Transverse colon (tissue), 4 donors: ENCODE measurements around the gene HSD17B3. TPM values are rescaled to one million over a fixed set of nuclear protein-coding genes. Genes with fewer than 3 reads are reported as not detected.

Source experiments
- DNase-seq: peaks from one replicate; pipeline ENCODE4 v3.0.0-alpha.2; 2019
- H3K27ac ChIP-seq, 4 donors: fragments of 200-600 bp; sonication (generic); 2 replicates each; pipeline ENCODE4 v1.5.1; 2016 to 2018; ENCODE audit warnings: inconsistent platforms in 4 of 4
- H3K27me3 ChIP-seq: fragments of 200-600 bp; sonication (generic); 2 replicates; pipeline ENCODE4 v1.5.1; 2017; ENCODE audit warnings: inconsistent platforms
- H3K36me3 ChIP-seq, 4 donors: fragments of 200-600 bp; sonication (generic); 2 replicates each; pipeline ENCODE4 v1.5.1; 2017 to 2019; ENCODE audit warnings: inconsistent platforms in 4 of 4
- H3K4me1 ChIP-seq, 4 donors: fragments of 200-600 bp; sonication (generic); 2 replicates each; pipeline ENCODE4 v1.5.1; 2017 to 2020; ENCODE audit warnings: inconsistent platforms in 4 of 4
- H3K4me3 ChIP-seq, 4 donors: fragments of 200-600 bp; sonication (generic); 1 replicate in 1 of 4; 2 replicates in 3 of 4; pipeline versions ENCODE4 v1.5.1 to v1.6.1; 2017 to 2019; ENCODE audit warnings: inconsistent platforms in 4 of 4
- H3K9me3 ChIP-seq, 2 donors: fragments of 200-600 bp; sonication (generic); 2 replicates each; pipeline ENCODE4 v1.5.1; 2017 to 2019; ENCODE audit warnings: inconsistent platforms in 2 of 2
- EP300 ChIP-seq: sonication (generic); formaldehyde crosslinking; IDR thresholded peaks from one replicate; pipeline ENCODE4 v1.6.1; 2017; ENCODE audit warnings: antibody characterized with exemption, low read depth
- POLR2A ChIP-seq: fragments of 450-650 bp; IDR thresholded peaks from one replicate; pipeline ENCODE4 v1.6.1; 2016; ENCODE audit warnings: antibody characterized with exemption, mild to moderate bottlenecking, moderate library complexity
- POLR2AphosphoS5 ChIP-seq, 3 donors: sonication (generic); formaldehyde crosslinking; IDR thresholded peaks; one replicate each; pipeline ENCODE4 v1.6.1; 2016; ENCODE audit warnings: antibody characterized with exemption in 3 of 3
- WGBS, 2 donors: methylation state at CpG; one replicate each; pipeline ENCODE4 v1.1.5; 2018; ENCODE audit warnings: low coverage in 1 of 2; 5-methylcytosine and 5-hydroxymethylcytosine counted together
- in situ Hi-C, 4 donors: fragments of 200-750 bp; cut with MboI; loops; one replicate each; pipeline versions ENCODE4 v1.15.0 to v1.15.1; 2017; ENCODE audit warnings: low sequenced_read_pairs in 3 of 4, low pct_ligation_motif_present in 1 of 4, low pct_unique_long_range_greater_than_20kb in 1 of 4
- intact Hi-C: fragments of 100-400 bp; cut with DNase I; formaldehyde crosslinking; loops from one replicate; pipeline ENCODE4 v1.15.1; 2023; ENCODE audit warnings: low total_unique reads
- total RNA-seq, 4 donors: library from RNA; depleted of rRNA; stranded (reverse); fragments of >200 nt; gene quantifications; one replicate each; pipeline ENCODE4 v1.1.0, GENCODE V29; 2016
- TF ChIP-seq, protein P1 (sequence below), 5 experiments: fragments of 200-600 bp in 3 of 5; fragments of 450-650 bp in 2 of 5; sonication (generic) in 3 of 5; IDR thresholded peaks; 1 replicate in 2 of 5; 2 replicates in 3 of 5; pipeline ENCODE4 v1.5.1; 2016 to 2017; ENCODE audit warnings: antibody characterized with exemption in 5 of 5, inconsistent platforms in 3 of 5, mild to moderate bottlenecking in 2 of 5, moderate library complexity in 1 of 5

The HSD17B3 gene
- total RNA-seq, 4 donors from 2014 or later: 6.0 TPM; not detected in 3

DNA sequence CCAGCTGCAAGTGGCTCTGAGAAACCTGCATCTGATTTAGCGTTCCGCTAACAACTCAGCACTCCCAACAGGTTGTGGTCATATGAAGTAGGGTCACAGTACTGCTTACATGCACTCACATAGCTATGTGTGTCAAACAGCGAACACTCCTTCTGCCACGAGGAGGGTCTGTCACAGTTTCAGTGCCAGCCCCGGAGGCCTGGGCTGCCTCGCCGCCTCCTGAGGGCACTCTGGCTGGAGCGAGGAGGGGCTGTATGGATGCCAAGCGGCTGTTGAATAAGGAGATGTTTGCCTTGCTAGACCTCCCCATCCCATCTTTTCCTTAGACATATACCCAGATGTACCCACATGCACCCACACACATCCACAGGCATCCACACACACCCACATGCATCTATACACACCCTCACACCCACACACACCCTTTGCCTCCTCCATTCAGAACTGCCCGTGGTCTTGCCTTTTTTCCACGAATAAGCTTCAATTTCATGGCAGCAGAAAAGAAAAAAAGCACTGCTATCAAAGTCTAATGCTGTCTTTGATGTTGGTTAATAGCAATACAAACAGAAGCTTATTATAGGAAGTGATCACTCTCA lies 95.7 kb downstream of the HSD17B3 start:
- intact Hi-C loops (no loop called here), in situ Hi-C loops (loop anchor here in 2 of 4 donors (25.0 kb wide), 2 partner anchors 144 to 469 kb away; no protein-coding TSS in a partner anchor)
- Histone ChIP-seq H3K4me3 (no peak overlapping the region), H3K9me3 (no peaks in the 10 kb centered on the region), H3K4me1 (no peaks in the 10 kb centered on the region), H3K27ac (no peak overlapping the region), H3K27me3 (no peaks in the 10 kb centered on the region), H3K36me3 (no peaks in the 10 kb centered on the region)
- DNase-seq: no peak
- 17 to 79% methylated on average over 2 to 11 of the region's 11 CpGs for WGBS, 2 donors
- TF ChIP-seq POLR2A (no peak), POLR2AphosphoS5 (IDR thresholded peaks at IDR 0.05) (no peak), EP300 (no peak)
- TF ChIP-seq, protein P1, sequence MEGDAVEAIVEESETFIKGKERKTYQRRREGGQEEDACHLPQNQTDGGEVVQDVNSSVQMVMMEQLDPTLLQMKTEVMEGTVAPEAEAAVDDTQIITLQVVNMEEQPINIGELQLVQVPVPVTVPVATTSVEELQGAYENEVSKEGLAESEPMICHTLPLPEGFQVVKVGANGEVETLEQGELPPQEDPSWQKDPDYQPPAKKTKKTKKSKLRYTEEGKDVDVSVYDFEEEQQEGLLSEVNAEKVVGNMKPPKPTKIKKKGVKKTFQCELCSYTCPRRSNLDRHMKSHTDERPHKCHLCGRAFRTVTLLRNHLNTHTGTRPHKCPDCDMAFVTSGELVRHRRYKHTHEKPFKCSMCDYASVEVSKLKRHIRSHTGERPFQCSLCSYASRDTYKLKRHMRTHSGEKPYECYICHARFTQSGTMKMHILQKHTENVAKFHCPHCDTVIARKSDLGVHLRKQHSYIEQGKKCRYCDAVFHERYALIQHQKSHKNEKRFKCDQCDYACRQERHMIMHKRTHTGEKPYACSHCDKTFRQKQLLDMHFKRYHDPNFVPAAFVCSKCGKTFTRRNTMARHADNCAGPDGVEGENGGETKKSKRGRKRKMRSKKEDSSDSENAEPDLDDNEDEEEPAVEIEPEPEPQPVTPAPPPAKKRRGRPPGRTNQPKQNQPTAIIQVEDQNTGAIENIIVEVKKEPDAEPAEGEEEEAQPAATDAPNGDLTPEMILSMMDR (IDR thresholded peaks at IDR 0.05): no peak

GRCh38 chr9:96204853-96205252 lies 97.1 kb downstream of the HSD17B3 start:
- Histone ChIP-seq H3K27me3 (no peaks in the 10 kb centered on the region), H3K27ac (no peak overlapping the region), H3K4me3 (no peak overlapping the region), H3K36me3 (no peaks in the 10 kb centered on the region), H3K9me3 (no peaks in the 10 kb centered on the region), H3K4me1 (no peaks in the 10 kb centered on the region)
- no peak for DNase-seq
- no peak for TF ChIP-seq EP300
- no peak for TF ChIP-seq POLR2A
- TF ChIP-seq, protein P1 (IDR thresholded peaks at IDR 0.05): no peak
- no peak for TF ChIP-seq POLR2AphosphoS5 (IDR thresholded peaks at IDR 0.05)
- intact Hi-C loops: no loop called here
- 94 to 95% methylated on average over 2 of the region's 2 CpGs for WGBS, 2 donors
- in situ Hi-C loops: loop anchor here in 2 of 4 donors (25.0 kb wide), 2 partner anchors 143 to 468 kb away; no protein-coding TSS in a partner anchor

GRCh38 chr9:96203867-96204501 lies 98.0 kb downstream of the HSD17B3 start:
- H3K27me3 ChIP-seq: no peaks in the 10 kb centered on the region
- no peak overlapping the region for H3K27ac ChIP-seq
- TF ChIP-seq EP300: no peak
- TF ChIP-seq, protein P1 (IDR thresholded peaks at IDR 0.05): no peak
- TF ChIP-seq POLR2A: no peak
- TF ChIP-seq POLR2AphosphoS5 (IDR thresholded peaks at IDR 0.05): no peak
- DNase-seq: no peak
- intact Hi-C loops: no loop called here
- no peak overlapping the region for H3K4me3 ChIP-seq
- in situ Hi-C loops: loop anchor here in 2 of 4 donors (25.0 kb wide), 2 partner anchors 142 to 467 kb away; no protein-coding TSS in a partner anchor
- no peaks in the 10 kb centered on the region for H3K36me3 ChIP-seq
- H3K9me3 ChIP-seq: no peaks in the 10 kb centered on the region
- WGBS, 2 donors: 80 to 85% methylated on average over 7 to 18 of the region's 18 CpGs
- no peaks in the 10 kb centered on the region for H3K4me1 ChIP-seq

DNA sequence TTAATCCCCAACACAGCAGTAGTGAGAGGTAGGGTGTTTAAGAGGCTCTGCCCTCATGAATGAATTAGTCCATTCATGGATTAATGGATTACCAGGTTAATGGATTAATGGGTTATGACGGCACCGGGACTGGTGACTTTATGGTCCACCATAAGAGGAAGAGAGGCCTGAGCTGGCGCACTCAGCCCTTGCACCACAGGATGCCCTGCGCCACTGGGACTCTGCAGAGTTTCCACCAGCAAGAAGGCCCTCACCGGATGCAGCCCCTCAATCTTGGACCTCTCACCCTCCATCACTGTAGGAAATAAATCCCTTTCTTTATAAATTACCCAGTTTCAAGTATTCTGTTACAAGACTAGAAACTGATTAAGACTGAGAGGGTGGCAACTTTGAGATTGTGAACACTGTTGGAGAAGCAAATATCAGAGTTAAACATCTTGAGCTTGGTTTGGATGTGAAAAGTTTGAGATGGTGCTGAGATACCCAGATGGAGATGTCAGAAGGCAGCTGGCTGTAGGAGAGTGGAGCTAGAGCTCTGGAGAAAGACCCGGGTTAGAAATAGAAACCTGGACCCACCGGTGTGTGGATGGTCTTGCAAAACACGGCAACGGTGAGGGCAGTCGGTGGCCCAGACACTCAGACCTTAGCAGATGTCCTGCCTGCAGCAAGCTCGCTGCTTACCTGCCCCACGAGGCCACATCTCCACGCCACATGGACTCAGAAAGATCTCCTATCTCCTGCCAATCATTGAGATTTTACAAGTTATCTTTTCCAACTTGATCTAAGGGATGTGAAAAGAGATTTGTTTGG lies 98.8 kb downstream of the HSD17B3 start:
- H3K27me3 ChIP-seq: no peaks in the 10 kb centered on the region
- intact Hi-C loops: no loop called here
- no peaks in the 10 kb centered on the region for H3K9me3 ChIP-seq

More for the DNA sequence above, 98.8 kb downstream of the HSD17B3 start:
- Histone ChIP-seq H3K36me3 (no peaks in the 10 kb centered on the region), H3K4me3 (no peak overlapping the region), H3K27ac (no peak overlapping the region), H3K4me1 (no peaks in the 10 kb centered on the region)
- TF ChIP-seq, protein P1 (IDR thresholded peaks at IDR 0.05): no peak
- TF ChIP-seq POLR2A: no peak
- no peak for TF ChIP-seq EP300
- no peak for TF ChIP-seq POLR2AphosphoS5 (IDR thresholded peaks at IDR 0.05)
- WGBS, 2 donors: 91 to 92% methylated on average over 12 to 13 of the region's 13 CpGs
- DNase-seq: no peak
- in situ Hi-C loops: loop anchor here in 2 of 4 donors (25.0 kb wide), 2 partner anchors 141 to 466 kb away; no protein-coding TSS in a partner anchor
